GM21576 (cell line): ENCODE results near the gene SPATA31D3.
"Not testable (repeated sequence)": the region's sequence is repeated elsewhere in the genome, so short reads cannot be mapped to it uniquely, and the experiment has no call there.

ENCODE experiments used
- ATAC-seq: cut with Tn5 transposase; IDR thresholded peaks from one replicate; pipeline ENCODE4 v1.9.1; 2021; ENCODE audit warnings: mild to moderate bottlenecking, moderate library complexity; ENCODE audit not compliant: unreplicated experiment

The SPATA31D3 gene

GRCh38 chr9:81943393-81943792 lies at the start of gene SPATA31D3:
Gene SPATA31D3, plus strand, starts transcription at chr9:81943500. Its CDS starts 86 bp downstream, at chr9:81943586.
- not testable (repeated sequence) for ATAC-seq

GRCh38 chr9:81893929-81894328 lies 49.4 kb upstream of the SPATA31D3 start:
- ATAC-seq = no peak

GRCh38 chr9:81894891-81895290 lies 48.4 kb upstream of the SPATA31D3 start:
- no peak for ATAC-seq

GRCh38 chr9:81896070-81896469 lies 47.2 kb upstream of the SPATA31D3 start:
- no peak for ATAC-seq

- no peak for ATAC-seq
These were observed 44.4 kb upstream of the SPATA31D3 start for GRCh38 chr9:81898851-81899250.

GRCh38 chr9:81902196-81902595 lies 41.1 kb upstream of the SPATA31D3 start:
- ATAC-seq = no peak

- ATAC-seq = no peak
These were observed 40.7 kb upstream of the SPATA31D3 start for GRCh38 chr9:81902626-81903025.

- no peak for ATAC-seq
These were observed 36.6 kb upstream of the SPATA31D3 start for GRCh38 chr9:81906671-81907070.

- ATAC-seq = no peak
These were observed 31.2 kb upstream of the SPATA31D3 start for GRCh38 chr9:81912135-81912534.

- no peak for ATAC-seq
These were observed 27.3 kb upstream of the SPATA31D3 start for GRCh38 chr9:81915801-81916505.

- ATAC-seq = not testable (repeated sequence)
These were observed 24.8 kb upstream of the SPATA31D3 start for GRCh38 chr9:81918507-81918906.

GRCh38 chr9:81928305-81928704 lies 15.0 kb upstream of the SPATA31D3 start, which contains the start of gene SPATA31D4:
Gene SPATA31D4, plus strand, starts transcription at chr9:81928428. Its CDS starts 86 bp downstream, at chr9:81928514.
- ATAC-seq = not testable (repeated sequence)

GRCh38 chr9:81930147-81930546 lies 13.2 kb upstream of the SPATA31D3 start:
- ATAC-seq = not testable (repeated sequence)

- not testable (repeated sequence) for ATAC-seq
These were observed 9.8 kb upstream of the SPATA31D3 start for GRCh38 chr9:81933547-81933946.

GRCh38 chr9:81948650-81949049 lies 5.3 kb downstream of the SPATA31D3 start:
- ATAC-seq = not testable (repeated sequence)

GRCh38 chr9:81953096-81953495 lies 9.8 kb downstream of the SPATA31D3 start:
- ATAC-seq = no peak

GRCh38 chr9:81955625-81956024 lies 12.3 kb downstream of the SPATA31D3 start:
- ATAC-seq = no peak

GRCh38 chr9:81964218-81965171 lies 21.2 kb downstream of the SPATA31D3 start:
- no peak for ATAC-seq

GRCh38 chr9:81968026-81968425 lies 24.7 kb downstream of the SPATA31D3 start:
- no peak for ATAC-seq

- ATAC-seq = no peak
These were observed 26.7 kb downstream of the SPATA31D3 start for GRCh38 chr9:81969971-81970370.

GRCh38 chr9:81971727-81972126 lies 28.4 kb downstream of the SPATA31D3 start:
- no peak for ATAC-seq

GRCh38 chr9:81974764-81975163 lies 31.5 kb downstream of the SPATA31D3 start:
- no peak for ATAC-seq
